NCI-H2171 (cell line): Measurements from ENCODE around the gene ERBB4.

Source experiments
- DNase-seq: peaks from one replicate; lab custom pipeline; 2025; lab: John Stamatoyannopoulos, UW

ERBB4 gene

DNA sequence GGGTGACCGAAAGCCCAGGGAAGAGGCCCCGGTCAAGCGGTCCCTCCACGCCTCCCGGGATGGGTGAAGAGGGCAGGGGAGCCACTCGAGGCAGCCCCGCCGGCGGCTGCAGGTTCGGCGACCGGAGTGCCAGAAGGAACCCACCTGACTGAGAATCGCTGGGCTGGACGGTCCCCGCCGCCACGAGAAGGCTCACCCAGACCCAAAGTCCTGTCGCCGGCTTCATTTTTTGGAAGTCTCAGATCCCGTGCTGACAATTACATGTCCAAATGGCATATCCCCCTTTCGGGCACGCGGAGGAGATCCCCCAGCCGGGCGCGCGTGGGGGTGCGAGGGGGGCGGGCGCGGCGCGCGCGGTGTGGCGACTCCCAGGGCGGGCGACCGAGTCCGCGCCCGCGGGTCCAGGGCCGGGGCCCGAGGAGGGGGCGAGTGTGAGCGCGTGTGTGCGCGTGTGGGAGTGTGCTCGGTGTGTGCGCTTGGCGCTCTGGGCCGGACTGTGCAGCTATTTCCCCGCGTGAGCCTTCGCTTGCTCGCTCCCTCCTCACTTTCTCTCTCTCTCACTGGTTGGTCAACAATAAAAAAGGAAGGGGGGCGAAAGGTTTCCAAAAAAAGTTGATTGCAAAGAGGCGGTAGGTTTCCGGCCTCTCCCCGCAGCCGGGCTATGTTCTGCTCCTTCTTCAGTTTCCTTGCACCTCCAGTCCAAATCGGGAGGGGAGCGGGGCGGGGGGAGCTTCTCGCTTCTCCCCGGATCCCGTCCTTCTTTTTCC, at the start of gene ERBB4:
Gene ERBB4, minus strand, starts transcription at position 498 of the 767 bp plus-strand sequence. Its CDS starts 272 bp downstream, at position 226.
- no peak for DNase-seq

DNA sequence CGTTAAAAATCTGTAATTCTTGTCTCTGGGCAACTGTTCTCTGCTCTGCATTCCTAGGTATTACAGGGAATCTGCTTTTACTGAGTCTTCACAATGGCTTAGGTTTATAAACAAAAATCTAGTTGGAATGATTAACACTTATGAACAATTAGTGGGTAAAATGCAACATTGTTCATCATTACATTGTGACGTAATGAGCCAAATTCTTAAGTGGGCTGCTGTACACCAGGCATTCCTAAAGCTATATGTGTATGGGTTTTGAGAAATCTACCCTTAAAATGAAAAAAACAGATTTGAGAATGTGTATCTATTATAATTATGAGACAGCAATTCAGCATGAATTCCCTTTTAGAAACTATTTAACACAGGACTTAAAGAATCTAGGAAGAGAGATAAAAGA, 41.5 kb upstream of the ERBB4 start:
- DNase-seq, result no peak

DNA sequence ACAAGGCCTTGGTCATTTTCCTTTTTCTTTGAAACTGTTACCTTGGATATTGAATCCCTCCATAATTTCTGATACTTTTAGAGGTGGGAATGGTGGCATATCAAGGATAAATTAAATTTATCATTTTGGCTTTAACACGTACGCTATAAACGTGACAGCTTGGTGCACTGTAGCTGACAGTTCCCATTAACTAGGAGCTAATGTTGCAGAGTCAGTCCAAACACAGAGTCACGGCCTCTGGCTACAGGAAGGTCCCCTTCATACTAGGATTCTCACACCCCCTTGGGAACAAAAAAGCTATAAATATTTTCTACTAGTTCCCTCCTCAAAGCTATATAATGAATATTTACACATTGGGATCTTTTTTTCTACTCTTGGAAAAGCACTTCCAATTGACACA, 17.7 kb upstream of the ERBB4 start:
- no peak for DNase-seq

DNA sequence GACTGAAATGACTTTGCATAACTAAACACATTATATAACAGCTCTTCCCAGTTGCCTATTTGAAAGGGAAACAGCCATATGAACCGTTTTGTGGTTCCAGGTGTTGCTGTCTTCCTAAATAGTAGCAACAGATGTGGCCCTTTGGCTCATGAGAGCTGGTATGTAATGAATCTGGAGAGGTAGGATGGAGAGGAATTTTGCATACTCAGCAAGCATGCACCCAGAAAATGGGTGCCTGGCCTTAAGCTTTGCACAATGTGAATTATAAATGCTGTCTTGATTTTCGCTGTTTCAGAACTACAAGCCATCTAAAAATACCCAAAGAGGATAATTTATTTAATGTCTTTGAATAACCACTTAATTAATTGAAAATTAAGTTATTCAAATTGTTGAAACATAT, 15.6 kb upstream of the ERBB4 start:
- no peak for DNase-seq

DNA sequence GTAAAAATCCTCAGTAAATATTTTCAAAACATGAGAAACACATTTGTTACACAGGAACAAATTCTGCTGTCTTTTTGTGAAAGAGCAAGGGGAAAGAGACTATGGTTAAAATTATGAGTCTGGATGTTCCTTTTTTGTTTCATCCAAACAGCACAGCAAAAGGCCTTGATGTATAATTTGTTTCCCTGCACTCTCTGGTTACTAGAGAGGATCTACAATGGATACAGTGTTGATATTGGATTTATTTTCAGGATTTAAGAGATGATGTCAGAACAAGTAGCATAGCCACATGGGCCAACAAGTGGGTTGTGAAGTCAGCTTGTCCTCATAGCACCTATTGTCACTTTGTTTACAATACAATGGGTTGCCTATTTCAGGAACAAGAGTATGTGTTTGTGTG, 11.3 kb upstream of the ERBB4 start:
- no peak for DNase-seq

DNA sequence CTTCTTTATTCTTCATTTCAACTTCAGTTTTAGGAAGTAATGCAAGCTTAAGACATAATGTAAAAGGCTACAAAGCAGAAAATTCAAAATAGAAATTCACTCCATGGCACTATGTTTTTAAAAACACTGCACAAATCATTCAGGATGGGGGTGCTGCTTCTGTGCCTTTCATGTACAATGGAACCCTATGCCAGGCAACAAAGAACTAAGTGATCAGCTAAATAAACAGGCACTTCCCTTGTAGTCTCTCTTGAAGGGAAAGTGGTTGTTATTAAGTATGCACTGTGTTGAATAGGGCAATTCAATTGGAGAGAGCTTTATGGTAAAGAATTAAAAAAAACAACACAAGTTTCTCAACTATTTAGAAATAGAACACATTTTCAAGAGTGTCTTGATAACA, 10.9 kb upstream of the ERBB4 start:
- no peak for DNase-seq

DNA sequence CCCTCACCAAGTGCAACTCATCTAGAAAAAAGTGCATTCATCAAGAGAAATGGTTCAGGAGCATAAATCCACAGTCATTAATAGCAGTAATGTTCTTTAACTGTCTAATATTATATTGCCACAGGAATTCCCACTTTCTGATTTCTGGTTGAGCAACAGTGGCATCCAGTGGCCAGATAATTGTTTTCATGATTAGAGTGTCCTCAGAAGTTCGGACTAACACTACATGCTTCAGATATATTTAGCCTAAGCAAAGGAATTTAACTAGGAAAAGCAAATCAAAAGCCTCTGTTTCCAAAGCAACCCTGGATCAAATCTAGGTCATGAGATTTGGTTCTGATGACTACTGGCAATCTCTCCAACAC, 9.8 kb upstream of the ERBB4 start:
- peak; percentile 27 for DNase-seq

DNA sequence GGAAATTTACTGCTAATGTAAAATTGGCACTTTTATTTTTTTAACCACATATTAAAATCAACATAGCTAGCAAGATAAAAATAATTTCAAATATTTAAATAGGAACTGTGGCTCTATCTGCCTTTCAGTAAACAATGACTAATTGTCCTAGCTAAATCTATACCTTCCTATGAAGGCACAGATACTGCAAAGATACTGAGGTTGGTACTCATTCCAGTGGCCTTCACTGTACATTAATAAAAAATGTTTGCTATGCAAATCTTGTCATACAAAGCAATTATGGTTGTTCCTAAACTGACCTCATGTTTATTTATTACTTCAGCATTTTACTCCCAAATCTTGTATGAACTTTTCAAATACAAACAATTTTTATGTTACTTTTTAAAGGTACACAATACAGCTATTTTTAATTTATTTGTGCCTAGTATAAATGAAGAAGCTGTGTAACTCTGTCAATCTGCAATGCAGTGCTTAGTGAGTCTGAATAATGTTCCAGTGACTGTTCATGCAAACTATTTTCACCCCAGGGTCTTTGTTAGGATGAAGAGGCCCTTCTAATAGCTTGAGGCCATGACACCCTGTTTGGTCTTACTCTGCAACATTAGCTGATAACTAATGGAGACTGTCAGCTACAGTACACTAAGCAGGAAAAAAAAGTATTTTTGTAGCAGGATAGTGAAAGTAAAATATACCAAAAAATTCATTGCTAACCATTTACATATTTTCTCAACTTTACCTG, 9.3 kb upstream of the ERBB4 start:
- no peak for DNase-seq

DNA sequence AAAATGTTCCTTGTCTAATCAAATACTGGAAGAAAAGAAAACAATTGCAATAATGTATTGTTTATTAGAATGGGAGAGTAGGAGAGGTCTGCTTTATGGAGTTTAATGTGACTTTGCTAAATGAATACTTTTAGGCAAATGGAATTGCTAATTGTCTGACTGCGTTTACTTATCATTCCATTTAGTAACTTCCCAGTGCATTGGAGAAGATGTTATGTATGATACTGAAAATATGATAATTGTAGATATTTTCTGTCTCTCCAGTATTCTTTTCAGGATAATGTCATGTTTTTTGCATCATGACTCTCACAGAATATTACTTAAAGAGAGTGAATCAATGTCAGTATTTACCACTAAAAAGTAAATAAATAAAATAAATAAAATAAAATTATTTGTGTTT, 8.1 kb upstream of the ERBB4 start:
- DNase-seq, result no peak

DNA sequence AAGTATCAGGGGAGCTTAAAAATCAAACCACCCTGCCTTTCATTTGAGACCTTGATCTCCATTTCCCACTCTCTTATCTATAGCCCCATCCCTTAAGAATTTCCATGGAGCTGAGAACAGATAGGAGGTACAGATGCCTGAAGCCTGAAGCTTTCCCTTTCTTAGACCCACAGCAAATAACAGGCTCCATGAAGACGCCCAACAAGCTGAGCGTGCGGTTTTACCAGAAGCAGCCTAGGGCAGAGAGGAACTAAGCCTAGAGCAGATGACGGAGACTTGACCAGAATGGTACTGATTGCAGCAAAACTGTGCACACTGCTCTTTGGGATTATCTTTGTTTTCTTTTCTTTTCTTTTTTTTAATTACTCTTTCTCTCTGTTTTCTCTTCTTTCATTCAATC, 1.7 kb upstream of the ERBB4 start:
- no peak for DNase-seq

DNA sequence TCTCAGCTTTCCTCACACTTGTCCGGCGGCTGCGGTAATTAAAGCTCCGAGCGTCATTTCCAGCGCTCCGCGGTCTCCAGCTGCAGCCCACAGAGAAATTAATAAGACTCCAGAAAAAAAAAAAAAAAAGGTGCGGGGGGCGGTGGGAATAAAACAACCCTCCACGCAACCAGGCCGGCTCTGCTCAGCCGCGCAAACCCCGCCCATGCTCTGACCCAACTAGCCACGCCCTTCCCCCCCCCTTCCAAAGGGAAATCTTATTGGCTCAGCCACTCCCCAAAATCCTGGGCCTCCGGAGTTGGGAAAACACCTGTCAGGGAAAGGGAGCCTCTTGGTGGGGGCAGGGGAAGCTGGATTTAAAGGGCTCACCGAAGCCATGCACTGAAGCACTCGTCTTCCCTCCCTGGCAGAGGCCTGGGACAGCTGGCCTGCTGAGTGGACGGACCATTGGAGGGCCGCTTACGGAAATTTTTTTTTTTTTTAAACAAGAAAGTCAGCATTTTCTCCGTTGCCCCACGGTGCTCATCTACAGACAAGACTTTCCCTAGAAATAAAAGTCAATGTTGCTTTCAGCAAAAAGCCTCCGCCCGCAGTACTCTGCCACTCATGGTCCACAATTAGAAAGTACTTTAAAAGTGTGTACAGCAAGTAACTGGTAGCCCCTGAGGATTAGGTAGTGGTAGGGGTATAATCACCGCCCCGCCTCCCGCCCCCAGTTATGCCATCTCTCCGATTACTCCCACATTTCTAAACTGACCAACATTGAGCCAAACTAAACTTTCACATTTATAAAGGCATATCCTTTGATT, 674 bp upstream of the ERBB4 start:
- DNase-seq, result peak; percentile 62

DNA sequence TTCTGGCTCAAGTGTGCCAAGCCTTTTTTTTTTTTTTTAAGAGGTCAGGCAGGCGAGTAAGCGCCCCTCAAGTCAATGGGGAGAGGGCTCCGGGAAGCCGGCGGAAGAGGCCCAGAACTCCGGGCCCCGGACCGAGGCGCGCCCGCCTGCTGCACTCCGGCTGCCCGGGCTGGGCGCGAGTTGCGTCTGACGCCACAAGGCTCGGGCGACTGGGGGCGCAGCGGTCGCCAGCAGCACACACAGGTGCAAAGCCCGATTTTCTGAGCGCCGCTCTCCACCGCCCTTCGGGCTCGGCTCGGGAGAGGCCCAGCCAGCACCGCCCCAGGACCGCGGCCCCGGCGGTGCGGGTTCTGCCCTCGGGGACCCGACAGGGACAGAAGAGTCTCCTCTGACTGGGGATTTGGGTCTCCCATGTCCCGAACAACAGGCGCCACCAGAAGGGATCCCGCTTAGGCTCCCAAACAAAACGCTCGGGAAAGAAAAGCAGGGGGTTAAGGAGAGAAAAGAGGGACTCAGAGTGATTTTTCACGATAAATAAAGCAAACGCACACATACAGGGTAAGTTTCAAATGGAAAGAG, 787 bp downstream of the ERBB4 start:
- no peak for DNase-seq

DNA sequence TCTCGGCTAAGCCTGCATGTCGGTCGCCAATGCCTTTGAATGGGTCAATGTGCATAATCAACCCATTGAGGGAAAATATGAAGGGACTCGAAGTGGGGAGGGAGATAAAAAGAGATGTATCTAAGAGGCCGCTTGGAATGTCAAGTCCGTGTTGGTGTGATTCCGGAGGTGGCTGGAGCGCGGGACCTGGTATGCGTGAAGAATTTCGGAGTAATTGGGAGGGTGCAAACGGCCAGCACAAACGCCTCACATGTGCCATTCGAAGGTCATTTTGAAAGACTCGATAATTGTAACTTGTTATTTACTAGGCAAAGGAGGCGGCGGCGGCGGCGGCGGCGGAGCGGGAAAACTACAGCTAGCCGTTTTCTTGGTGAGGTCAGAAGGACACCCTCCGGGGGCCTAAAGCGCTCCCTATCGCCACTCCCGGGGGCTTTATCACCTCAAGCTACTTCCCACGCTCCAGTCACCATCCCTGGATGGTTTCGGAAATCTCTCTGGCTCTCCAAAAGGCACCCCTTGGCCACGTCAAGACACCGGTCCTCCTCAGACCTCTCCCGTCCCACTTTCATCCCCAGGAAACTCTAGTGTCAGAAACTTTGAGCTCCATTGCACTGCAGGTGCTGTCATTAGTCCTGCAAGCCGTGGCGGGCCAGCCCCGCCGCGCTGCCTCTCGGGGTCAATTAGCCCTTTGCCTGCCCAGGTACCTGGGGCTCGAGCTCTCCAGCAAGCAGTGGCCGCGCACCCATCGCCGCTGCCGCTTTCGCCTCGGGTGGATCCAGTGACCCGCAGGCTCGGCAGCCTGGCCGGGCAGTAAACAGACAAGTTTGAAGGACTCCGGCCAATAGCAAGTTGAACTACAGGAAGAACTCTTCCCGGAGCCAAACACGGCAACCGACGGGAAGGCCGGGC, 1.5 kb downstream of the ERBB4 start:
- no peak for DNase-seq

DNA sequence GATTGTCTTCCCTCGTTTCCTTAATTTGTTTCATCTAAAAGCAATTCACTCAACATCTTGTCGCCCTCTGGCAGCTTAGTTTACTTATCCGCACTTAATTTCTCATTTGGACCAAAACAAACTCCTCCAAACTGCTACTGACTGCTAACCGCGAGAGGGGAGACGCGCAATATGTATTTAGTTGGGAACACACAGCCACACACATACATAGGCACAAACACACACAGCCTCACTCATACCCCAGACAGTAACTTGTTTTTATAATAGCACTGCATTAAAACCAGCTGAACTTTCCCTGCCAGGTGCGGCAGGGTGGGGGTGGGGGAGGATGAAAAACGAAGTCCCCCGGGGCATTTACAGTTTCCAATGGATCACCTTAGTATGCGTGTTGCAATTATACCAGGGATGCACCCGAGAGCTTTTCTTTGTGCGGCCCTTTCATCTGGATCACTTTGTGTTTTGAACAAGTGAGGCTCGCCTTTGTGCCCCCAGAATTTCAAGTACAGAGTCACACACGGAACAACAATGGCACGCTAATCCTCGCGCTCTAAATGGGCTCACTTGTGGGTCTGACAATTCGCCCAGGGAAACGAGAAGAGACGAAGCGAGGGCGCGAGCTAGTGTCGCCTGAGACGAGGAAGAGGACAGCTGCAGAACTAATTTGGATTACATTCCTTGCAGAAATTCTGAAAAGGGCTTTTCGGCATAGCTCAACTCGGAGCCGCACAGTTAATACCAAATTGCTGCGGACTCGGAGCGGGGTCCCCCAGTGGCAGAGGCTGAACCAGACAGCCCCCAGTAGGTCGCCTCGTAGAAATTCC, 2.4 kb downstream of the ERBB4 start:
- no peak for DNase-seq

DNA sequence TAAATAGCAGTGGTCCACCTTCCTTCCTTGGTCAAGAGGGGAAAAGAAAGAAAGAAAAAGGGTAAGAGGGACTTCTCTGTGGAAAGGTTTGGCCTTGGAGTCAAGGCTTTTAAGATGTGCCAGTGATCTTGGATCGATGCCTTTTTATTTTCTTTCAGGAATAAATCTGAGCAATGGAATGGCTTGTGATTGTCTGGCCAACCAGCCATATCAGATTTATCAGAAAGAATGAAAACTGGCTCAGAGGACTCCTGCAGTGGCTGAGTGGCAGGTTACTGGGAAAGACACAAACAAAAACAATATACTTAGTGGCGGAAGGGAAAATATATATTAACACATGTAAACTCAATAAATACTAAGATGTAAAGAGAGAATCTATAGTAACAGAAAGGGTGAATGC, 4.3 kb downstream of the ERBB4 start:
- DNase-seq, result no peak

DNA sequence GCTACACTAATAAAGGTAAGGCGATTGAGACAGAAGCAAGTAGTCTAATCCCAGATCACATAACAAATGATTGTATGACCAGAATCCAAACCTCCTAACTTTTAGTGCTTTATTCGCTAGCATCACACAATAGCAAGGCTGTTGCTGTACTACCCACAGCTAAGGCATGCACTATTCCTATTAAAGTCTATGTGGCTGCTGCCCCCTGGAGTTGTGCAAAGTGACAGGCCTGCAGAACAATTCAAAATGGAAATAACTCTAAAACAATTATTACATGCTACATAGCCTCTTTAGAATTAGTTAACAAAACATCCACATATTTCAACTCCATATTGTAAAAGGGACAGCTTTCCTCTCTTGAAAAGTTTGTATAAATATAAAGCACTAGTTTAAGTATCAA, 6.0 kb downstream of the ERBB4 start:
- DNase-seq, result no peak

DNA sequence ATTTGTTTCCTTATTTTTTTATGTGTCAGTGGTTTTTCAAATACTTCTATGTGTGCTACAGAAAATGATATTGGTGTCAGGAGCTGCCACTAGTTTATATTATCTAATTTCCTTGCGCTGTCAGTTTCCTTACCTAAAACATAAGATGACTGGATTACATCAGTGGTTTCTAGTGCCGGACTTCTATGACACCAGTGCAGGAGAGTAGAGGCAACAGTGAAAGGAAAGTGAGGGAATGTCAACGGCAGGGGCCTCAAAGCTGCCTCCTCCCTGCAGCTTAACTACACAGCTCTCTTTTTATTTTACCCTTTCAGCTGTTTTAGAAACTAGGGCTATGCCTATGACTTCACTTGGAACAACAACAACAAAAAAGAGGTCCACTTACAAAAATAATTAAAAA, 6.5 kb downstream of the ERBB4 start:
- no peak for DNase-seq

DNA sequence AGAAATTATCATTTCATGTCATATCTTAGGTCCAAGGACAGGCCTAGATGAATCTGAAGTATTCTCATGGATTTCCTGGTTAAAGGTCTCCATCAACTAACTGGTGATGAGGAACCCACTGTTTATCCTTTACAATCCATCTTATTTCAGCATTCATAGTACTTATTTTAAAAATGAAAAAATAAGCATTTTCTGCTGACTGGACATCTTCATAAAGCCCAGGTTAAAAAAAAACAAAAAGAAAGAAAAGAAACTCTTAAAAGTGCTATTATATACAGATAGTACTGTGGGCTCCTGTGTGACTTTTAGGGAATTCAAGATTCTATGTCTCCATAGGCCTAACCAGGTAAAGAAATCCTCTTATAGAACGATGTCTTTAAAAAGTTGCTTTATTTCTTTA, 7.1 kb downstream of the ERBB4 start:
- DNase-seq, result no peak

DNA sequence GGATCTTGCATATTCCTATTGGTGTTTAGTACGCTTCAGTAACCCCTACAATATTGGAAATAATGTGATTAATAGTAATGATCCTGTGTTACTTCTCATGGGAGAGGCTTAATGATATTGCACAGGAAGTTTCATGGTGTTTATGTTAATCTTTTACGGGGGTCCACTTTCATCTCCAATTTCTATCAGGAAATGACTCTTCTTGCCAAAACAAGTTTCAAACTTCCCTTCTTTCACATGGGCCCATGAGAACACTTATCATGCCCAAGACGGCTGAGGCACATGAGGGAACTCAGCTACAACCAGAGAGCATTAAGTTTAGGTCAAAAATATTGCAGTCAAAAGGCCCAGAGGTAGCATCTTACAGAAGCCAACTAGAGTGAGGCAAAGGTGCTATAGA, 7.6 kb downstream of the ERBB4 start:
- no peak for DNase-seq

DNA sequence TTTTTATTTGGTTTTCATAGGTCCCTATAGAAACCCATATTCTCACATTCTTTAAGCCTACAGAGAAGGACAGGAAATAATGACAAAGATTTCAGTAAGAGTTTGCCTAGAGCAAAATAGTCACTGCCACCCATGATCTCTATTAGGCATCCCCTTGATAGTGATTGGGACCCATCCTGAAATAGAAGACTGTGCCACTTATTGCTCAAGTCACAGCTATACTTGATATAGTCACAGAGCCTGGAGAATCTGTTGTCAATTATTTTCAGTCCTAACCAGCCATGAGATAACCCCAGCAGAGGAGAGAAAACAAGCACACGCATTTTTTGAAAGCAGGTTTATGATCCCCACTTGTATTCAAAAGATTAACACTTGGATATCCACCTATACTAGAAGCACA, 8.2 kb downstream of the ERBB4 start:
- no peak for DNase-seq
